Activated naive CD8-positive, alpha-beta T cell treated with anti-CD3 and anti-CD28 coated beads, Interleukin-2, amount 50 U/mL, for 24 hours (primary cell): Measurements from ENCODE around the gene PTPRQ.

ENCODE experiments used
- ATAC-seq: fragments of 150-1000 bp; cut with Tn5 transposase; one replicate; pipeline ENCODE4 v1.10.0; 2021
- DNase-seq: peaks from one replicate; pipeline ENCODE4 v3.0.0; 2021
- H3K27ac Mint-ChIP-seq: one replicate; pipeline ENCODE4 v1.8.0; 2021; ENCODE audit warnings: mild to moderate bottlenecking, mixed read lengths
- H3K27me3 Mint-ChIP-seq: one replicate; pipeline ENCODE4 v1.8.0; 2021; ENCODE audit warnings: mixed read lengths
- H3K36me3 Mint-ChIP-seq: one replicate; pipeline ENCODE4 v1.8.0; 2021; ENCODE audit warnings: low read depth, mixed read lengths
- H3K4me1 Mint-ChIP-seq: one replicate; pipeline ENCODE4 v1.8.0; 2021; ENCODE audit warnings: mixed read lengths
- H3K4me3 Mint-ChIP-seq: one replicate; pipeline ENCODE4 v1.8.0; 2021; ENCODE audit warnings: mild to moderate bottlenecking, moderate library complexity, mixed read lengths
- H3K9me3 Mint-ChIP-seq: one replicate; pipeline ENCODE4 v1.8.0; 2021; ENCODE audit warnings: mixed read lengths

The PTPRQ gene

GRCh38 chr12:80717856-80718255, 273.8 kb downstream of the PTPRQ start:
- no peak for ATAC-seq

GRCh38 chr12:80720516-80720915, 276.5 kb downstream of the PTPRQ start:
- DNase-seq, result no peak
- no peaks in the 10 kb centered on the region for H3K36me3 Mint-ChIP-seq
- H3K27me3 Mint-ChIP-seq, result peaks cover 15% of the 10 kb centered on the region
- H3K27ac Mint-ChIP-seq, result no peak overlapping the region
- H3K9me3 Mint-ChIP-seq, result no peaks in the 10 kb centered on the region
- no peak for ATAC-seq
- H3K4me1 Mint-ChIP-seq, result no peaks in the 10 kb centered on the region
- H3K4me3 Mint-ChIP-seq, result no peak overlapping the region

More at GRCh38 chr12:80717856-80718255, 273.8 kb downstream of the PTPRQ start:
- H3K36me3 Mint-ChIP-seq, result no peaks in the 10 kb centered on the region
- H3K27me3 Mint-ChIP-seq, result peaks cover 28% of the 10 kb centered on the region
- H3K4me1 Mint-ChIP-seq, result no peaks in the 10 kb centered on the region
- H3K4me3 Mint-ChIP-seq, result no peak overlapping the region
- no peaks in the 10 kb centered on the region for H3K9me3 Mint-ChIP-seq
- no peak for DNase-seq
- no peak overlapping the region for H3K27ac Mint-ChIP-seq

GRCh38 chr12:80721326-80721725, 277.3 kb downstream of the PTPRQ start:
- Mint-ChIP-seq H3K27me3 (peaks cover 7% of the 10 kb centered on the region), H3K36me3 (no peaks in the 10 kb centered on the region), H3K4me3 (no peak overlapping the region), H3K4me1 (no peaks in the 10 kb centered on the region), H3K27ac (no peak overlapping the region), H3K9me3 (no peaks in the 10 kb centered on the region)
- DNase-seq (no peak), ATAC-seq (no peak)
